Mesenchymal stem cell (in vitro differentiated cells and primary cell): ENCODE measurements around the gene TSGA10.
A peak's percentile ranks its signal among the peaks of the same experiment; 100 is the strongest.

Experiments used
- DNase-seq: peaks from one replicate; pipeline ENCODE4 v3.0.0-alpha.2; 2013
- H2AFZ ChIP-seq: one replicate; pipeline ENCODE4 v1.6.1; 2013; ENCODE audit warnings: low read depth, mild to moderate bottlenecking, control low read depth, inconsistent platforms, low read length, moderate library complexity
- H2AK5ac ChIP-seq: 2 replicates; pipeline ENCODE4 v1.6.1; 2013; ENCODE audit warnings: low read length, moderate library complexity, mild to moderate bottlenecking, inconsistent platforms; ENCODE audit not compliant: severe bottlenecking
- H2BK120ac ChIP-seq: one replicate; pipeline ENCODE4 v1.6.1; 2013; ENCODE audit warnings: low read depth, mild to moderate bottlenecking, inconsistent platforms, low read length, moderate library complexity
- H2BK12ac ChIP-seq, 2 experiments: one replicate each; pipeline ENCODE4 v1.6.1; 2013; ENCODE audit warnings: inconsistent platforms in 2 of 2, low read length in 2 of 2, mild to moderate bottlenecking in 2 of 2, moderate library complexity in 2 of 2, control low read depth in 1 of 2
- H2BK15ac ChIP-seq: one replicate; pipeline ENCODE4 v1.6.1; 2013; ENCODE audit warnings: mild to moderate bottlenecking, low read depth, inconsistent platforms; ENCODE audit not compliant: poor library complexity, severe bottlenecking
- H2BK5ac ChIP-seq: 2 replicates; pipeline ENCODE4 v1.6.1; 2013; ENCODE audit warnings: low read depth, mild to moderate bottlenecking, low read length, control low read depth, inconsistent platforms; ENCODE audit not compliant: poor library complexity, severe bottlenecking
- H3K14ac ChIP-seq, 2 experiments: one replicate each; pipeline ENCODE4 v1.6.1; 2013; ENCODE audit warnings: inconsistent platforms in 2 of 2, low read length in 2 of 2, control low read depth in 1 of 2, mild to moderate bottlenecking in 1 of 2, moderate library complexity in 1 of 2
- H3K18ac ChIP-seq, 2 experiments: one replicate each; pipeline ENCODE4 v1.6.1; 2013; ENCODE audit warnings: inconsistent platforms in 2 of 2, low read length in 2 of 2, control low read depth in 1 of 2, low read depth in 1 of 2, mild to moderate bottlenecking in 1 of 2
- H3K23ac ChIP-seq, 2 experiments: one replicate each; pipeline ENCODE4 v1.6.1; 2013; ENCODE audit warnings: inconsistent platforms in 2 of 2, low read length in 2 of 2, mild to moderate bottlenecking in 2 of 2, moderate library complexity in 2 of 2, control low read depth in 1 of 2
- H3K27ac ChIP-seq: 2 replicates; pipeline ENCODE4 v1.5.1; 2013; ENCODE audit warnings: mild to moderate bottlenecking, moderate library complexity, low read length, control low read depth, inconsistent platforms; ENCODE audit not compliant: poor library complexity, severe bottlenecking
- H3K27me3 ChIP-seq, 2 experiments: 2 replicates each; pipeline versions ENCODE4 v1.6.1 to v1.7.0; 2013; ENCODE audit warnings: low read length in 2 of 2, mild to moderate bottlenecking in 2 of 2, moderate library complexity in 2 of 2, control low read depth in 1 of 2, inconsistent platforms in 1 of 2; ENCODE audit not compliant: control insufficient read depth in 1 of 2, insufficient read depth in 1 of 2
- H3K36me3 ChIP-seq, 2 experiments: 2 replicates each; pipeline versions ENCODE4 v1.6.1 to v1.7.0; 2013; ENCODE audit warnings: low read length in 2 of 2, control low read depth in 1 of 2, inconsistent platforms in 1 of 2, low read depth in 1 of 2, mild to moderate bottlenecking in 1 of 2; ENCODE audit not compliant: insufficient read depth in 2 of 2, control insufficient read depth in 1 of 2
- H3K4ac ChIP-seq, 2 experiments: one replicate each; pipeline ENCODE4 v1.6.1; 2013; ENCODE audit warnings: inconsistent platforms in 2 of 2, low read length in 2 of 2, mild to moderate bottlenecking in 2 of 2, moderate library complexity in 2 of 2, control low read depth in 1 of 2, low read depth in 1 of 2
- H3K4me1 ChIP-seq: 2 replicates; pipeline ENCODE4 v1.6.1; 2013; ENCODE audit warnings: low read depth, low read length, control low read depth; ENCODE audit not compliant: control insufficient read depth, insufficient read depth
- H3K4me2 ChIP-seq: 2 replicates; pipeline ENCODE4 v1.6.1; 2013; ENCODE audit warnings: low read length, mild to moderate bottlenecking, inconsistent platforms; ENCODE audit not compliant: poor library complexity, severe bottlenecking
- H3K4me3 ChIP-seq, 2 experiments: 2 replicates each; pipeline versions ENCODE4 v1.5.1 to v1.7.0; 2013; ENCODE audit warnings: low read length in 2 of 2, mild to moderate bottlenecking in 2 of 2, control low read depth in 1 of 2, low read depth in 1 of 2; ENCODE audit not compliant: insufficient read depth in 1 of 2
- H3K79me1 ChIP-seq: replicated peaks from 2 replicates; pipeline ENCODE4 v1.6.1; 2013; ENCODE audit warnings: mild to moderate bottlenecking, control low read depth, low read length, inconsistent platforms; ENCODE audit not compliant: poor library complexity, severe bottlenecking
- H3K9ac ChIP-seq: 2 replicates; pipeline ENCODE4 v1.7.0; 2013; ENCODE audit warnings: mild to moderate bottlenecking, low read length, moderate library complexity
- H3K9me3 ChIP-seq: 2 replicates; pipeline ENCODE4 v1.7.0; 2013; ENCODE audit warnings: mild to moderate bottlenecking, low read length; ENCODE audit not compliant: control insufficient read depth
- H4K8ac ChIP-seq: one replicate; pipeline ENCODE4 v1.6.1; 2013; ENCODE audit warnings: inconsistent platforms, mild to moderate bottlenecking, low read length, moderate library complexity
- H4K91ac ChIP-seq: one replicate; pipeline ENCODE4 v1.6.1; 2013; ENCODE audit warnings: mild to moderate bottlenecking, low read length, inconsistent platforms
- WGBS: methylation state at CpG from one replicate; pipeline ENCODE4 v1.1.7; 2013; ENCODE audit warnings: mixed read lengths; 5-methylcytosine and 5-hydroxymethylcytosine counted together

TSGA10 gene

GRCh38 chr2:99187011-99187410 is 32.3 kb upstream of the TSGA10 start:
- no peak overlapping the region for H2AFZ ChIP-seq
- H4K91ac ChIP-seq = no peak overlapping the region

DNA sequence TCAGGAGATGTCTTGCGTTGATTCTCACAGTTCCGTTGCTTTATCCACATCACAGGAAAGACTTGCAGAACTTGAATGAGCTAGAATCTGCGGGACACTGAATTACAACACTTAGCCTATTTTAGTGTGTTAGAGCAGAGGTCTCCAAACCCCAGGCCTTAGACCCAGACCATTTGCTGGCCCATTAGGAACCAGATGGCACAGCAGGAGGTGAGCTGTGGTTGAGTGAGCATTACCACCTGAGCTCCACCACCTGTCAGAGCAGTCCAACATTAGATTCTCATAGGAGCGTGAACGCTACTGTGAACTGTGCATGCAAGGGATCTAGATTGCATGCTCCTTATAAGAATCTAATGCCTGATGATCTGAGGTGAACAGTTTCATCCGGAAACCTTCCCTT is 30.1 kb upstream of the TSGA10 start:
- Histone ChIP-seq H4K8ac (no peak overlapping the region), H2AK5ac (no peak overlapping the region), H3K4ac (no peak overlapping the region), H3K9ac (no peak overlapping the region), H2BK5ac (no peak overlapping the region), H3K36me3 (peaks cover 0 to 26% of the 10 kb centered on the region in 2 experiments), H3K4me3 (no peak overlapping the region), H4K91ac (no peak overlapping the region), H3K18ac (no peak overlapping the region), H2BK120ac (no peak overlapping the region), H3K27me3 (no peaks in the 10 kb centered on the region), H3K4me1 (peaks cover 4% of the 10 kb centered on the region), H3K9me3 (no peaks in the 10 kb centered on the region), H2BK15ac (no peak overlapping the region), H3K27ac (no peak overlapping the region), H3K14ac (no peak overlapping the region), H2AFZ (no peak overlapping the region), H3K23ac (no peak overlapping the region), H2BK12ac (no peak overlapping the region), H3K4me2 (no peak overlapping the region), H3K79me1 (peaks cover 18% of the 10 kb centered on the region)
- DNase-seq = no peak
- 61% methylated on average over 4 of the region's 6 CpGs for WGBS

More at GRCh38 chr2:99187011-99187410, 32.3 kb upstream of the TSGA10 start:
- Histone ChIP-seq H3K9me3 (no peaks in the 10 kb centered on the region), H2BK15ac (no peak overlapping the region), H3K23ac (no peak overlapping the region), H2AK5ac (no peak overlapping the region), H4K8ac (no peak overlapping the region), H3K4me3 (no peak overlapping the region), H3K27me3 (no peaks in the 10 kb centered on the region), H3K36me3 (peaks cover 0 to 46% of the 10 kb centered on the region in 2 experiments), H3K4ac (no peak overlapping the region), H3K27ac (no peak overlapping the region), H2BK5ac (no peak overlapping the region), H2BK120ac (no peak overlapping the region), H2BK12ac (no peak overlapping the region), H3K4me2 (no peak overlapping the region), H3K79me1 (peaks cover 23% of the 10 kb centered on the region), H3K9ac (no peak overlapping the region), H3K4me1 (peaks cover 4% of the 10 kb centered on the region), H3K14ac (no peak overlapping the region), H3K18ac (no peak overlapping the region)
- DNase-seq = no peak

DNA sequence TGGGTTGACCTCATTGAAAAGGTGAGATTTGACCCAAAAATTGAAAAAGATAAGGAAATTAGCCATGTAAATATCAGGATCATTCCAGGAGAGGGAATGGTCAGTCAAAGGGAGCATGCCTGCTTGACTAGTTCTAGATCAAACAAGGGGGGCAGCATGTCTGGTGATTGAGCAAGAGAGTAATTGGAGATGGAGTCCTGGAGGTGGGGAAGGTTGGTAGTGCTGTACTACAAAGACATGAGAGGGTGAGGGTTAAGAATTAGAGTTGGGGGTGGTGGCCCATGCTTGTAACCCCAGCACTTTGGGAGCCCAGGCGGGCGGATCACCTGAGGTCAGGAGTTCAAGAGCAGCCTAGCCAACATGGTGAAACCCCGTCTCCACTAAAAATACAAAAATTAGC is 28.3 kb upstream of the TSGA10 start:
- DNase-seq = no peak
- Histone ChIP-seq H3K23ac (no peak overlapping the region), H2BK5ac (no peak overlapping the region), H2BK12ac (no peak overlapping the region), H3K18ac (no peak overlapping the region), H3K4me3 (peak overlapping the region in 1 of 2 experiments; percentile 23), H3K79me1 (peaks cover 23% of the 10 kb centered on the region), H3K9me3 (no peaks in the 10 kb centered on the region), H4K91ac (no peak overlapping the region), H2AFZ (no peak overlapping the region), H3K36me3 (peaks cover 0 to 10% of the 10 kb centered on the region in 2 experiments), H3K4me2 (no peak overlapping the region), H3K4me1 (peaks cover 4% of the 10 kb centered on the region), H3K14ac (no peak overlapping the region), H3K4ac (no peak overlapping the region), H2AK5ac (no peak overlapping the region), H3K27ac (no peak overlapping the region), H3K27me3 (no peaks in the 10 kb centered on the region), H4K8ac (no peak overlapping the region), H2BK120ac (no peak overlapping the region), H2BK15ac (no peak overlapping the region), H3K9ac (no peak overlapping the region)
- WGBS = 96% methylated on average over 3 of the region's 3 CpGs

- H3K4me1 ChIP-seq = peaks cover 4% of the 10 kb centered on the region
- 4% methylated on average over 2 of the region's 4 CpGs for WGBS
- H2AFZ ChIP-seq = no peak overlapping the region
- no peak overlapping the region for H4K8ac ChIP-seq
- H2BK120ac ChIP-seq = no peak overlapping the region
- no peak overlapping the region for H2BK12ac ChIP-seq
- no peak overlapping the region for H2BK15ac ChIP-seq
- peaks cover 19% of the 10 kb centered on the region for H3K79me1 ChIP-seq
- no peak for DNase-seq
- H3K23ac ChIP-seq = no peak overlapping the region
- no peak overlapping the region for H3K4ac ChIP-seq
- H2AK5ac ChIP-seq = no peak overlapping the region
- no peak overlapping the region for H3K14ac ChIP-seq
- H3K27me3 ChIP-seq = no peaks in the 10 kb centered on the region
- H3K4me3 ChIP-seq = peak overlapping the region; percentile 82 to 99
- no peaks in the 10 kb centered on the region for H3K36me3 ChIP-seq
- no peak overlapping the region for H2BK5ac ChIP-seq
- H3K9ac ChIP-seq = peak overlapping the region; percentile 97
- peak overlapping the region; percentile 94 for H3K27ac ChIP-seq
- H3K18ac ChIP-seq = no peak overlapping the region
- H3K4me2 ChIP-seq = peak overlapping the region; percentile 94
- no peaks in the 10 kb centered on the region for H3K9me3 ChIP-seq
- no peak overlapping the region for H4K91ac ChIP-seq
Measured at GRCh38 chr2:99181624-99182000, 26.9 kb upstream of the TSGA10 start.
